CD4-positive, CD25-positive, alpha-beta regulatory T cell (primary cell): ENCODE results near the gene REPIN1. TPM values are rescaled to one million over a fixed set of nuclear protein-coding genes. Genes with fewer than 3 reads are reported as not detected.

Experiments used
- ATAC-seq, 2 donors: fragments of 150-1000 bp; cut with Tn5 transposase; one replicate each; pipeline ENCODE4 v1.10.0; 2021; ENCODE audit warnings: low read depth in 2 of 2, moderate number of reproducible peaks in 2 of 2, moderate library complexity in 1 of 2
- DNase-seq, 3 donors: peaks; one replicate each; pipeline versions ENCODE4 v3.0.0 to v3.0.0-alpha.2; 2012 to 2022; ENCODE audit warnings: mixed read lengths in 1 of 3
- H3K27ac ChIP-seq: one replicate; pipeline ENCODE4 v1.7.0; 2013; ENCODE audit warnings: mild to moderate bottlenecking, low read length; ENCODE audit not compliant: insufficient read depth, poor library complexity, severe bottlenecking
- H3K27me3 ChIP-seq: one replicate; pipeline ENCODE4 v1.7.0; 2013; ENCODE audit warnings: low read length; ENCODE audit not compliant: control insufficient read depth, insufficient read depth
- H3K36me3 ChIP-seq: one replicate; pipeline ENCODE4 v1.7.0; 2013; ENCODE audit warnings: mild to moderate bottlenecking, low read length, moderate library complexity; ENCODE audit not compliant: control insufficient read depth, insufficient read depth
- H3K4me1 ChIP-seq: 2 replicates; pipeline ENCODE4 v1.7.0; 2013; ENCODE audit warnings: mild to moderate bottlenecking, low read length; ENCODE audit not compliant: insufficient read depth, control insufficient read depth, poor library complexity, severe bottlenecking
- H3K4me3 ChIP-seq: one replicate; pipeline ENCODE4 v1.7.0; 2013; ENCODE audit warnings: low read depth, mild to moderate bottlenecking, low read length, moderate library complexity
- H3K9me3 ChIP-seq, 2 experiments: 1 replicate in 1 of 2; 2 replicates in 1 of 2; pipeline ENCODE4 v1.7.0; 2013; ENCODE audit warnings: low read length in 2 of 2, mild to moderate bottlenecking in 1 of 2, moderate library complexity in 1 of 2; ENCODE audit not compliant: control insufficient read depth in 2 of 2
- H3K27ac Mint-ChIP-seq, 3 donors: one replicate each; pipeline ENCODE4 v1.8.0; 2020 to 2022; ENCODE audit warnings: mild to moderate bottlenecking in 3 of 3, mixed read lengths in 3 of 3, moderate library complexity in 2 of 3
- H3K27me3 Mint-ChIP-seq: one replicate; pipeline ENCODE4 v1.8.0; 2022; ENCODE audit warnings: mild to moderate bottlenecking, mixed read lengths
- H3K36me3 Mint-ChIP-seq: one replicate; pipeline ENCODE4 v1.8.0; 2020; ENCODE audit warnings: mixed read lengths
- H3K4me1 Mint-ChIP-seq, 4 donors: one replicate each; pipeline ENCODE4 v1.8.0; 2020 to 2022; ENCODE audit warnings: mixed read lengths in 4 of 4, mild to moderate bottlenecking in 1 of 4
- H3K4me3 Mint-ChIP-seq, 4 donors: one replicate each; pipeline ENCODE4 v1.8.0; 2020 to 2022; ENCODE audit warnings: mild to moderate bottlenecking in 4 of 4, mixed read lengths in 4 of 4, moderate library complexity in 3 of 4
- H3K9me3 Mint-ChIP-seq, 7 donors: one replicate each; pipeline ENCODE4 v1.8.0; 2020 to 2022; ENCODE audit warnings: mixed read lengths in 7 of 7, mild to moderate bottlenecking in 3 of 7, moderate library complexity in 2 of 7
- polyA plus RNA-seq, 4 donors: library from polyadenylated mRNA; unstranded; fragments of 300-500 nt; fragmentation: Illumina TruSeq; gene quantifications; one replicate each; pipeline ENCODE4 v1.2.3, GENCODE V29; 2021
- total RNA-seq: library from RNA; stranded (reverse); gene quantifications from one replicate; pipeline ENCODE4 v1.2.3, GENCODE V29; 2022

Gene REPIN1
- total RNA-seq (40.3 TPM), polyA plus RNA-seq (10 to 100 TPM; 22.5 to 35.2 (median 26.5) TPM)

GRCh38 chr7:150368096-150368883 is at the start of gene REPIN1:
Gene REPIN1, plus strand, starts transcription at chr7:150368822. Its CDS starts 890 bp downstream, at chr7:150369712.
- no peaks in the 10 kb centered on the region for H3K27me3 Mint-ChIP-seq
- peak within 1 kb of the TSS; percentile 91 to 99 (median 97) for H3K27ac Mint-ChIP-seq
- H3K36me3 Mint-ChIP-seq, result peaks cover 7% of the 10 kb centered on the region
- H3K27ac ChIP-seq, result peak within 1 kb of the TSS; percentile 77
- H3K4me3 Mint-ChIP-seq, result peak within 1 kb of the TSS; percentile 95 to 97 (median 96)
- H3K4me1 ChIP-seq, result peaks cover 23% of the 10 kb centered on the region
- no peaks in the 10 kb centered on the region for H3K9me3 Mint-ChIP-seq
- H3K27me3 ChIP-seq, result no peaks in the 10 kb centered on the region
- peaks cover 4% of the 10 kb centered on the region for H3K36me3 ChIP-seq
- DNase-seq, result peak; percentile 70 to 86 (median 77)
- H3K9me3 ChIP-seq, result no peaks in the 10 kb centered on the region
- H3K4me1 Mint-ChIP-seq, result peaks cover 0 to 44% (median 21%) of the 10 kb centered on the region in 4 donors
- ATAC-seq, result peak; percentile 54 to 59
- peak within 1 kb of the TSS; percentile 89 for H3K4me3 ChIP-seq

GRCh38 chr7:150321788-150322113 is 46.9 kb upstream of the REPIN1 start:
- DNase-seq, result no peak
- Histone ChIP-seq H3K9me3 (no peaks in the 10 kb centered on the region), H3K4me1 (peaks cover 29% of the 10 kb centered on the region), H3K27me3 (no peaks in the 10 kb centered on the region), H3K36me3 (peaks cover 9% of the 10 kb centered on the region), H3K27ac (no peak overlapping the region), H3K4me3 (peak overlapping the region; percentile 90)
- H3K36me3 Mint-ChIP-seq, result peaks cover 29% of the 10 kb centered on the region
- peaks cover 0 to 2% (median 0%) of the 10 kb centered on the region in 7 donors for H3K9me3 Mint-ChIP-seq
- H3K4me3 Mint-ChIP-seq, result peak overlapping the region; percentile 96 to 99 (median 98)
- no peaks in the 10 kb centered on the region for H3K27me3 Mint-ChIP-seq
- no peak for ATAC-seq
- H3K4me1 Mint-ChIP-seq, result peaks cover 16 to 50% (median 39%) of the 10 kb centered on the region in 4 donors
- peak overlapping the region in 2 of 3 donors; percentile 96 to 99 for H3K27ac Mint-ChIP-seq

- H3K4me1 Mint-ChIP-seq, result peaks cover 16 to 55% (median 41%) of the 10 kb centered on the region in 4 donors
These were observed 46.3 kb upstream of the REPIN1 start for GRCh38 chr7:150322114-150322832.

GRCh38 chr7:150322833-150323681 is 45.6 kb upstream of the REPIN1 start, which contains the start of the genes ACTR3C and LRRC61:
Gene ACTR3C, minus strand, starts transcription at chr7:150323545. Its CDS starts 28,249 bp downstream, at chr7:150295296.
Gene LRRC61, plus strand, starts transcription at chr7:150323355. Its CDS starts 13,507 bp downstream, at chr7:150336862.
- H3K36me3 Mint-ChIP-seq, result peaks cover 35% of the 10 kb centered on the region
- H3K27ac Mint-ChIP-seq, result peak within 1 kb of the TSS; percentile 96 to 99 (median 99)
- peaks cover 0 to 2% (median 0%) of the 10 kb centered on the region in 7 donors for H3K9me3 Mint-ChIP-seq
- H3K27me3 Mint-ChIP-seq, result no peaks in the 10 kb centered on the region
- peak within 1 kb of the TSS; percentile 92 for H3K4me3 ChIP-seq
- peaks cover 29% of the 10 kb centered on the region for H3K4me1 ChIP-seq
- H3K9me3 ChIP-seq, result no peaks in the 10 kb centered on the region
- ATAC-seq, result peak; percentile 46 to 60
- H3K4me3 Mint-ChIP-seq, result peak within 1 kb of the TSS; percentile 96 to 99 (median 98)
- H3K4me1 Mint-ChIP-seq, result peaks cover 9 to 54% (median 38%) of the 10 kb centered on the region in 4 donors
- peak; percentile 40 to 82 (median 58) for DNase-seq
- H3K27me3 ChIP-seq, result no peaks in the 10 kb centered on the region
- H3K36me3 ChIP-seq, result peaks cover 16% of the 10 kb centered on the region
- peak within 1 kb of the TSS; percentile 80 for H3K27ac ChIP-seq

More at GRCh38 chr7:150322114-150322832, 46.3 kb upstream of the REPIN1 start:
- H3K4me3 Mint-ChIP-seq, result peak overlapping the region; percentile 96 to 99 (median 98)
- H3K27ac Mint-ChIP-seq, result peak overlapping the region; percentile 96 to 99 (median 96)
- ATAC-seq, result peak; percentile 59 to 62
- H3K36me3 Mint-ChIP-seq, result peaks cover 35% of the 10 kb centered on the region
- Histone ChIP-seq H3K36me3 (peaks cover 14% of the 10 kb centered on the region), H3K27ac (peak overlapping the region; percentile 80), H3K4me1 (peaks cover 29% of the 10 kb centered on the region), H3K9me3 (no peaks in the 10 kb centered on the region), H3K4me3 (peak overlapping the region; percentile 90), H3K27me3 (no peaks in the 10 kb centered on the region)
- peak in 2 of 3 donors; percentile 55 to 92 for DNase-seq
- H3K9me3 Mint-ChIP-seq, result peaks cover 0 to 2% (median 0%) of the 10 kb centered on the region in 7 donors
- H3K27me3 Mint-ChIP-seq, result no peaks in the 10 kb centered on the region

- Histone ChIP-seq H3K27me3 (no peaks in the 10 kb centered on the region), H3K9me3 (no peaks in the 10 kb centered on the region), H3K4me3 (peak overlapping the region; percentile 92), H3K36me3 (peaks cover 23% of the 10 kb centered on the region), H3K4me1 (peaks cover 29% of the 10 kb centered on the region), H3K27ac (peak overlapping the region; percentile 80)
- peak in 1 of 3 donors; percentile 58 for DNase-seq
- peaks cover 9 to 54% (median 38%) of the 10 kb centered on the region in 4 donors for H3K4me1 Mint-ChIP-seq
- peak overlapping the region; percentile 96 to 99 (median 99) for H3K27ac Mint-ChIP-seq
- peaks cover 40% of the 10 kb centered on the region for H3K36me3 Mint-ChIP-seq
- peak overlapping the region; percentile 96 to 99 (median 98) for H3K4me3 Mint-ChIP-seq
- ATAC-seq, result peak in 1 of 2 donors; percentile 17
- H3K9me3 Mint-ChIP-seq, result peaks cover 0 to 2% (median 0%) of the 10 kb centered on the region in 7 donors
- H3K27me3 Mint-ChIP-seq, result no peaks in the 10 kb centered on the region
These were observed 44.8 kb upstream of the REPIN1 start for GRCh38 chr7:150323682-150324372.

GRCh38 chr7:150324373-150324961 is 44.2 kb upstream of the REPIN1 start:
- Histone ChIP-seq H3K4me1 (peaks cover 29% of the 10 kb centered on the region), H3K27me3 (no peaks in the 10 kb centered on the region), H3K4me3 (peak overlapping the region; percentile 92), H3K27ac (peak overlapping the region; percentile 80), H3K36me3 (peaks cover 28% of the 10 kb centered on the region), H3K9me3 (no peaks in the 10 kb centered on the region)
- peak overlapping the region; percentile 96 to 99 (median 99) for H3K27ac Mint-ChIP-seq
- DNase-seq, result no peak
- H3K4me3 Mint-ChIP-seq, result peak overlapping the region; percentile 96 to 99 (median 98)
- peaks cover 9 to 54% (median 38%) of the 10 kb centered on the region in 4 donors for H3K4me1 Mint-ChIP-seq
- H3K36me3 Mint-ChIP-seq, result peaks cover 45% of the 10 kb centered on the region
- no peaks in the 10 kb centered on the region for H3K27me3 Mint-ChIP-seq
- peaks cover 0 to 2% (median 0%) of the 10 kb centered on the region in 7 donors for H3K9me3 Mint-ChIP-seq
- ATAC-seq, result no peak
